ENCODE data around the gene SNTA1.
A peak's percentile ranks its signal among the peaks of the same experiment; 100 is the strongest.
"Not testable (repeated sequence)": the region's sequence is repeated elsewhere in the genome, so short reads cannot be mapped to it uniquely, and the experiment has no call there.

Gene SNTA1

DNA sequence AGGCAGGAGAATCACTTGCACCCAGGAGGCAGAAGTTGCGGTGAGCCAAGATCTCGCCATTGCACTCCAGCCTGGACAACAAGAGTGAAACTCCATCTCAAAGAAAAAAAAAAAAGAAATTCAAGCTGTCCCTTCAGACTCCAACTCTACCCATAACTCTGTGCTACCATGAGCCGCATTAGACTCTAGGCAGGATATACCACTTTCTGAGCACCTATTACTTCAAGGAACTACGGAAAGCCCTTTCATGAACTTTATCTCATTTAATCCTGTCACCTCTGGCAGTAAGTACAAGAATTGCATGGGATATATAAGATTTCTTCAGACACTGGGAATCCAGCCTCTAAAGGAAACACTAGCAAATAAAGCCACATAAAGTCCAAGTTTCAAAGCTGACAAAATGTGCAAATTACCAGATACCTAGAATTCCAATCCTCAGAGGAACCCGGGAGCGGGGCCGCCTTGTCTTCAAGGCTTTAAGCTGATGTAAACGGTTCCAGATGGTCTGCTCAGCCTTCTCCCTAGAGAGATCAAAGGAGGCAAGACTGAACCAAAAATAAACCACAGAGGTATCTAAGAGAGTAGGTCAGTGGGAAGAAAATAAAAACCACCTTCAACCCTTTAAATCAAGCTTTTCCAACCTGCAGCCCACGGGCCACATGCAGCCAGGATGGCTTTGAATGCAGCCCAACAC, 51.7 kb downstream of the SNTA1 start:
- peak; percentile 41 for DNase-seq

DNA sequence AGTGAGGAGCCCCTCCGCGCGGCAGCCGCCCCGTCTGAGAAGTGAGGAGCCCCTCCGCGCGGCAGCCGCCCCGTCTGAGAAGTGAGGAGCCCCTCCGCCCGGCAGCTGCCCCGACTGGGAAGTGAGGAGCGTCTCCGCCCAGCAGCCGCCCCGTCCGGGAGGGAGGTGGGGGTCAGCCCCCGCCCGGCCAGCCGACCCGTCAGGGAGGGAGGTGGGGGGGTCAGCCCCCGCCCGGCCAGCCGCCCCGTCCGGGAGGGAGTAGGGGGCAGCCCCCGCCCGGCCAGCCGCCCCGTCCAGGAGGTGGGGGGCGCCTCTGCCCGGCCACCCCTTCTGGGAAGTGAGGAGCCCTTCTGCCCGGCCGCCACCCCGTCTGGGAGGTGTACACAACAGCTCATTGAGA, 54.2 kb downstream of the SNTA1 start:
- DNase-seq, result not testable (repeated sequence)

DNA sequence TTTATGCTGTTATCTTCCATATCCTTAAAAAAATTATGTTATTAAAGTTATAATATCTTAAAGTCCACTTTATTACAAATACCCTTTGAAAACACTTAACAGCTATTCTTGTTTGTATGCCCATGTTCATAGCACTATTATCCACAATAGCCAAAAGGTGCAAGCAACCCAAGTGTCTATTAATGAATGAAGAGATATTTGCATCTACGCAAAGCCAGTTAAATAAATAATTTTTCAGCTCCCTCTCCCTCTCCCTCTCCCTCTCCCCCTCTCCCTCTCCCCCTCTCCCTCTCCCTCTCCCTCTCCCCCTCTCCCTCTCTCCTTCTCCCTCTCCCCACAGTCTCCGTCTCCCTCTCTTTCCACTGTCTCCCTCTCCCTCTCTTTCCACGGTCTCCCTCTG, 55.3 kb downstream of the SNTA1 start:
- no peak for DNase-seq

DNA sequence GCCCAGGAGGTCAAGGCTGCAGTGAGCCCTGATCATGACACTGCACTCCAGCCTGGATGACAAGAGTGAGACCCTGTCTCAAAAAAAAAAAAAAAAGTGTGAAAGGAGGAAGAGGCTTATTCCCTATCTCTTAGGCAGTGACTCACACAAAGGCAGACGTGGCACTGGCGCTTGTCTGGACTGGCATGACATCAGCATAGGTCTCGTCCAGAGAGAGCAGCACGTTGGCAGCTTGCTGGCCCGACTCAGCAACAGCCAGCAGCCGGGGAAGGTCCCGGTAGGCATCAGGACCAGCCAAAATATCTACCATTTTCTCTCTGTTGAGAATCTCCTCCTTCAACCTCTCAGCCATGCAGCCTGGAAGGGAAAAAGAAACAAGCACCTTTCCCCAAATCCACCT, 56.4 kb downstream of the SNTA1 start:
- no peak for DNase-seq

DNA sequence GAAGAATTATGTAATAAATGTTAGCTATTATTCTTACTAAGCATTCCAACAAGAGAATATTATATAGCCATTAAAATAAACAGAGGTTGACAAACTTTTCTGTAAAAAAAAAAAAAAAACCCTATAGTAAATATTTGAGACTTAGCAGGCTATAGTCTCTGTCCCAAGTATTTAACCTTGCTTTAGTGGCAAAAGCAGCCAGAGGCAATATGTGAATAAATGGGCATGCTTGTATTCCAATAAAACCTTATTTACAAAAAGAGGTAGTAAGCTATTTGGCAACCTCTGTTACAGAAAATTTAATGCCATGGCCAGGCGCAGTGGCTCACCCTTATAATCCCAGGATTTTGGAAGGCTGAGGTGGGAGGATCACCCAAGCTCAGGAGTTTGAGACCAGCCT, 56.9 kb downstream of the SNTA1 start:
- DNase-seq, result no peak

DNA sequence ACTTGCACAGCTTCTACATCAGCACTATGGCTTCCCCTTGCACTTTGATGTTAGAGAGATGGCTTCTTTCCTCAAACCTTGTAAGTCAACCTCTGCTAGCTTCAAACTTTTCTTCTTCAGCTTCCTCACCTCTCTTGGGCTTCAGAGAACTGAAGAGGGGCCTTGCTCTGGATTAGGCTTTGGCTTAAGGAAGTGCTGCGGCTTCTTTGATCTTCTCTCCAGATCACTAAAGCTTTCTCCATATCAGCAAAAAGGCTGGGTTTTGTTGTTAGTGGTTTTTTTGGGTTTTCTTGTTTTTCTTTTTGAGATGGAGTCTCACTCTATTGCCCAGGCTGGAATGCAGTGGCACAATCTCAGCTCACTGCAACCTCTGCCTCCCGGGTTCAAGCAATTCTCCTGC, 66.2 kb downstream of the SNTA1 start:
- DNase-seq, result no peak

DNA sequence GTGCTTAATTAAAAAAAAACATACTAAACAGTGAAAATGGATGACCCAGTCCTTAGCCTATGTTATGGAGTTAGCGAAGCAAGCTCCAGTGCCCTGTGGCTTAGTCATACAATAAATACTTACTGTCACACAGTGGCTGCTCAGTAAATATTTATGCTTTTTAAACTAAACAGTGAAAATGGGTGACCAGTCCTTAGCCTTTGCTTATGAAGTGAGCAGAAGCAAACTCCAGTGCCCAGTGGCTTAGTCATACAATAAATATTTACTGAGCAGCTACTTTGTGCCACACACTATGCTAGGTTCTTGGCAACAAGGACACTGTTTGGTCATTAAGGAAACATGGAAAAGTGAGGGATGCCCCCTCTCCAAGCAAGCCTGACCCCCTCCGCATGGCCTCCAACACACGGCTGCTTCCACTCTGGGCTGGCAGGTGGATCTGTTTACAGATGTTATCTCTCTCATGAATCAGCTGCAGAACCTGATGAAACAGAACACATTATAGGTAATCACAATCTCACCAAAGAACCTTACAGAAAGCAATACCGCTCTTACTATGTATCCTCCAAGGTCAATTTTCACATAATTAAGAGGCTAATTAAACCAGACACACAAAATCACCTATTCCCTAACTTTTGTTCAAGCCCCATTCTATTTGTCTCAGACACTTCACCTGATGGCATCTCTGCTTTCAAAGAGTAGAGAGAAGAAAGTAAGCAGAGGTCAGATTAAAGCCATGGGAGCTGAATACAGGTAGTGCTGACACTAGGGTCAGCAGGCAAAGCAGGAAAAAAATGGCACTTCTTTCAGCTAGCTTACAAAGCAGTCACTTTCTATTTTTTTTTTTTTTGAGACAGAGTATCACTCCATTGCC, 69.6 kb downstream of the SNTA1 start:
- no peak for DNase-seq

DNA sequence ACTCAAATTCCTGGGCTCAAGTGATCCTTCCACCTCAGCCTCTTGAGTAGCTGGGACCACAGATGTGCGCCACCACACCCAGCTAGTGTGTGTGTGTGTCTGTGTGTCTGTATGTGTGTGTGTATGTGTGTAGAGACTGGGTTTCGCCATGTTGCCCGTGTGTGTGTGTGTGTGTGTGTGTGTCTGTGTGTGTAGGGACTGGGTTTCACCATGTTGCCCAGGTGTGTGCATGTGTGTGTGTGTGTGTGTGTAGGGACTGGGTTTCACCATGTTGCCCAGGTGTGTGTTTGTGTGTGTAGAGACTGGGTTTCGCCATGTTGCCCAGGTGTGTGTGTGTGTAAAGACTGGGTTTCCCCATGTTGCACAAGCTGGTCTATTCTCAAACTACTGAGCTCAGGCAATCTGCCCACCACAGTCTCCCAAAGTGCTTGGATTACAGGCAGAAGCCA, 70.5 kb downstream of the SNTA1 start:
- no peak for DNase-seq

DNA sequence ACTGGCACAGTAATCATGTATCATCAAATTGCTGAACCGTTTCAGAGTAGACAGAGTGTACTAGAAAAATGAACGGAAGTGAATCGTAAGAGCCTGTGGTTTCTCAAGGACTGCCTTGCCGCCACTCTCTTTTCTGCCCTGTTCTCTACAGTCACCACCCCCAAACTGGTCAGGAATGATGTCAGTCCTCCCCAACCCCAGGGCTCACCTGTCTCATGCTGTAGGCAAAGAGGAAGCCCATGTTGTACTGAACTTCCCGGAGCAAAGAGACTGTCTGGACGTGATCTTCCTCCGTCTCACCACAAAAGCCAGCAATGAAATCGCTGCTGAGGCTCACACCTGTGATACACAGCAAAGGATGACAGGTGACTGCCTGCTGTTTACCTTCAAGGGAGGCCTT, 73.3 kb downstream of the SNTA1 start:
- no peak for DNase-seq

DNA sequence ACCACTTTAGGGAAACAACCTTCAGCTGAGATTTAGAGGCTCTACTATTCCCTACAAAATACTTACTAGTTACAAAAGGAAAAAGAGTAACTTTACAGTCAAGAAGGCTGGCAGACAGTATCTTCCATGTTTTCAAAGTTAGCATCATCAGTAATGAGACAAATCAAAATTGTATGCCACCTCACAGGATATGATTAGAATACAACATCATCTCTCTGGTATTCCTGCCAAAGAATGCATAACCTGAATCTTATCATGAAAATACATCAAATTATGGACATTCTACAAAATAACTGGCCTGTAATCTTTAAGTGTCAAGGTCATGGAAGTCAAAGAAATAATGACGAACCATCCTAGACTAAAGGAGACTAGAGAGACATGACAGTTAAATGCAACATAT, 80.7 kb downstream of the SNTA1 start:
- no peak for DNase-seq

DNA sequence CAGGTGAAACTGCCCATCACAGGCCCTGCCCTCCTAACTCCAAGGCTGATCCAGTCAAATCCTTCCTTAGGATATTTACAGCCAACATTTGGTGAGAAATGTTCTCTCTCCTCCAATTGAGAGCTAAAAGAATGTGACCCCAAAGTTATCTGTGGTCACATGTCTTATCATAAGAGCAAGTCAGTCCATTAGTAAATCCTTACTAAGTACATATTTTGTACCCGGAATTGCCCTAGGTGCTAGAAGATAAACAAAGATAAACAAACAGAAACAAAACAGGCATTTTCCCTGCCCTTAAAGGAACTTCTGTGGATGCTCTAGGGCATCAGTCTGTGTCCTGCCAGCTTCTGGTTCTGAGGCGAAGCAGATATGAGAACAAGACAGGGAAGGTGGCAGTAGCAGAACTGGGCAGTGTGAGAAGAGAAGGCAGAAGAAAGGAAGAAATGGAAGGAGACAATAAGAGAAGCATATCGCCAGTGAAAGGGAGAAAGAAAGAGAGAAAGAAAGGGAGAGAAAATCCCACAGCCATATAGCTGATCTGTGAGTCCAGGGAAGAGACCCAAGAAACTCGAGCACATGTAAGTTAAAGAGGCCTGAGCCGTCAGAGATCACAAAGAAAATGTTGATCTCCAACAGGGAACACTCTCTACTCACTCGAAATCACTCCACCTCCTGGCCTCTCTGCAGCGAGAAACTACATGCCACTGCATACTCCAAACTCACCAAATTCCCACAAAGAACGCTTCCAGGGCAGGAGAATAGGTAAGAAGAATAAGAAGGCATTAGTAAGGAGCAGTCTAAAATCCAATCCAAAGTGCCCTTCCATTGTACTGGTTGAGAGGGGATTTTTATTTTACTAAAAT, 83.9 kb downstream of the SNTA1 start:
- no peak for DNase-seq

Data from eye (tissue), 1 donor.